ENCODE measurements around the gene MPPED1.

The MPPED1 gene

DNA sequence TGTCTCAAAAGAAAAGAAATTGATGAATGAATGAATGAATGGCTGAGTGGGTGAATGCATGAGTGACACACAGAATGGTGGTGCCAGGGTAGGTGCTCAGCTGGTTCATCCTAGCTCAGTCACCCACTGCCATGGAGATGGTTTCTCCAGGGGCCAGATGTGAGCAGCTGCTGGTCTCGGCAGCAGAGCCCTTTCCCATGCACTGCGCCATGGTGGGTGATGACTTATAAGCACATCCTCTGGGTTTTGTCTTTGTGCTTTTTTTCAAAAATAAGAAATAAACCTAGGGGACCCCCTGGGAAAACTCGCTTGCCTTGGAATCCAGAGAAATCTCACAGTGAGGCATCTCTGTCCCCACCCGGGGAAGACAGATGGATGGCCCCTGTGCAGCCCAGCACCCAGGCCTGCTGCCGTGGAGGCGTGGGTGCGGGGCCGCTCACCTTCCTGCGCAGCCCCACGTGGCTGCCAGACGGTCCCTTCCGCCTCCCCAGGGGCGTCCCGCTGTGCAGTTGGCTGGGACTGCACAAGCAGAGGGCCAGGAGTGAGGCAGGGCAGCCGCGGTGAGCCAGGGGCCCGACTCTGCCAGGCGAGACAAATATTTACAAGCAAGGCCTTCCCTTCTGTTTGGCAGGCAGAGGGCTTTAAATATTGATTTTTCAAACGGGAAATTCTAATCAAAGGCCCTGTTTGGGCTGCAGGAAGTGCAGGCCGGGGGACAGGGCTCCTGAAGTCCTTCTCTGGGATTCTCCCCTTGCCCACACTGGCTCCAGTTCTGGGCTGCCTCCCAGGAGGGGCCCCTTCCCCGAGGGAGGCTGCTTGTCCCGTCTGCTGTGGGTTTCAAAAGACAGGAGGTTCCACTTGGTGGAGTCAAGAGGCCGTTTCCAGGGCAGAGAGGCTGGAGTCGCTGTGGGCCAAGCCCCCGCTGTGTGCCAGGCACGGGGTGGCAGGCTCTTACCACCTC lies 24.3 kb downstream of the MPPED1 start:
- no peaks in the 10 kb centered on the region for H3K36me3 Mint-ChIP-seq (ENCODE audit: low read depth)
- H3K27ac Mint-ChIP-seq: no peak overlapping the region
- H3K27me3 Mint-ChIP-seq (ENCODE audit: low read depth, poor library complexity): peaks cover 54% of the 10 kb centered on the region
- H3K9me3 Mint-ChIP-seq: no peaks in the 10 kb centered on the region
- no peak for DNase-seq
- peaks cover 7% of the 10 kb centered on the region for H3K4me1 Mint-ChIP-seq
- no peak overlapping the region for H3K4me3 Mint-ChIP-seq
- TF ChIP-seq, protein P1, sequence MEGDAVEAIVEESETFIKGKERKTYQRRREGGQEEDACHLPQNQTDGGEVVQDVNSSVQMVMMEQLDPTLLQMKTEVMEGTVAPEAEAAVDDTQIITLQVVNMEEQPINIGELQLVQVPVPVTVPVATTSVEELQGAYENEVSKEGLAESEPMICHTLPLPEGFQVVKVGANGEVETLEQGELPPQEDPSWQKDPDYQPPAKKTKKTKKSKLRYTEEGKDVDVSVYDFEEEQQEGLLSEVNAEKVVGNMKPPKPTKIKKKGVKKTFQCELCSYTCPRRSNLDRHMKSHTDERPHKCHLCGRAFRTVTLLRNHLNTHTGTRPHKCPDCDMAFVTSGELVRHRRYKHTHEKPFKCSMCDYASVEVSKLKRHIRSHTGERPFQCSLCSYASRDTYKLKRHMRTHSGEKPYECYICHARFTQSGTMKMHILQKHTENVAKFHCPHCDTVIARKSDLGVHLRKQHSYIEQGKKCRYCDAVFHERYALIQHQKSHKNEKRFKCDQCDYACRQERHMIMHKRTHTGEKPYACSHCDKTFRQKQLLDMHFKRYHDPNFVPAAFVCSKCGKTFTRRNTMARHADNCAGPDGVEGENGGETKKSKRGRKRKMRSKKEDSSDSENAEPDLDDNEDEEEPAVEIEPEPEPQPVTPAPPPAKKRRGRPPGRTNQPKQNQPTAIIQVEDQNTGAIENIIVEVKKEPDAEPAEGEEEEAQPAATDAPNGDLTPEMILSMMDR (IDR thresholded peaks at IDR 0.05): no peak

DNA sequence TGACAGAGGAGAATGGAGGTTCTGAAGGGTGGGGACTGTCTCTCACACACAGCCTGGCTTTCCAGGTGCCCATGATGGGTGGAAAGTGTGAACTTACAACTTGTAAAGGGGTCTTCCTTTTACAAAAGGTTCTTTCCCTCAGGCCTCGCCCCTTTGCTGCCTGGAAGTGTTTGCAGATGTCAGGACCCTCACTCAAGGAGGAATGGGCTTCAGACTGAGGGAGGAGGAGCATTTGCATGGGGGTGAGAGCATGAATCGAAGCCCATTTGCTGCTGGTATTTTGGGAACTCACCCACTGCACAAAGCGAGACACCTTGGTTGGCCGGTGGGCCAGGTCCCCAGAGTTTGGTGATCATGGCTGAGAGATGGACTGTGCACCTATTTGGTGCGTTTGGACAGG lies 25.1 kb downstream of the MPPED1 start:
- DNase-seq: no peak
- TF ChIP-seq, protein P1 (IDR thresholded peaks at IDR 0.05): no peak
- H3K9me3 Mint-ChIP-seq: no peaks in the 10 kb centered on the region
- H3K27me3 Mint-ChIP-seq (ENCODE audit: low read depth, poor library complexity): peaks cover 52% of the 10 kb centered on the region
- no peak overlapping the region for H3K27ac Mint-ChIP-seq
- H3K4me1 Mint-ChIP-seq: peaks cover 7% of the 10 kb centered on the region
- no peaks in the 10 kb centered on the region for H3K36me3 Mint-ChIP-seq (ENCODE audit: low read depth)
- H3K4me3 Mint-ChIP-seq: no peak overlapping the region

DNA sequence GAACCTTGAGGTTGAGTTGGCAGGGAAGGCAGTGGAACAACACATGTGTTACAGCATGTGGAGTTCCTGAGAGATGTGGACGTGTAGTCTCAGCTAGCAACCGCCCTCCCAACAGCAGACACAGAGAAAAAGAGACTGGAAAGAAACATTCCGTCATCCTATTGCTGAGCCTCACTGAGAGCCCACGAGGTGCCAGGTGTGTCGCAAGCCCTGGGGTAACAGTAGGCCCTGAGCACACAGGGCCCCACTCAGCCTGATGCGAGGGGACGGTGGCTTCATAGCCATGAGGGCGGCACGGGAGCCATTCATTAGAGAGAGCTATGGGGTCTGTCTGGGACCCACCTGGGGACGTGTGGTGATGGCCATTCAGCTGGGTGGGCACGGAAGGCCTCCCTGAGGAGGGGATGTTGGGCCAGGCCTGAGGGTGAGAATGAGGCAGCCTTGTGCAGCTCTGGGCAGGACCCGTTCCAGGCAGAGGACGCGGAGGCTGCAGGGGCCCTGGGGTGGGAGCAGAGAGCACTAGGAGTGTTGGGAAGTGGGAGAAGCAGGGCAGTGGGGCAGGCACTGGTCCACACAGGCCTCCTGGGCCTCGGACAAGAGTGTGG lies 26.2 kb downstream of the MPPED1 start:
- no peaks in the 10 kb centered on the region for H3K36me3 Mint-ChIP-seq (ENCODE audit: low read depth)
- TF ChIP-seq, protein P1 (IDR thresholded peaks at IDR 0.05): no peak
- H3K9me3 Mint-ChIP-seq: no peaks in the 10 kb centered on the region
- no peak for DNase-seq
- H3K4me3 Mint-ChIP-seq: no peak overlapping the region
- H3K27me3 Mint-ChIP-seq (ENCODE audit: low read depth, poor library complexity): peaks cover 52% of the 10 kb centered on the region
- H3K4me1 Mint-ChIP-seq: peaks cover 10% of the 10 kb centered on the region
- no peak overlapping the region for H3K27ac Mint-ChIP-seq

DNA sequence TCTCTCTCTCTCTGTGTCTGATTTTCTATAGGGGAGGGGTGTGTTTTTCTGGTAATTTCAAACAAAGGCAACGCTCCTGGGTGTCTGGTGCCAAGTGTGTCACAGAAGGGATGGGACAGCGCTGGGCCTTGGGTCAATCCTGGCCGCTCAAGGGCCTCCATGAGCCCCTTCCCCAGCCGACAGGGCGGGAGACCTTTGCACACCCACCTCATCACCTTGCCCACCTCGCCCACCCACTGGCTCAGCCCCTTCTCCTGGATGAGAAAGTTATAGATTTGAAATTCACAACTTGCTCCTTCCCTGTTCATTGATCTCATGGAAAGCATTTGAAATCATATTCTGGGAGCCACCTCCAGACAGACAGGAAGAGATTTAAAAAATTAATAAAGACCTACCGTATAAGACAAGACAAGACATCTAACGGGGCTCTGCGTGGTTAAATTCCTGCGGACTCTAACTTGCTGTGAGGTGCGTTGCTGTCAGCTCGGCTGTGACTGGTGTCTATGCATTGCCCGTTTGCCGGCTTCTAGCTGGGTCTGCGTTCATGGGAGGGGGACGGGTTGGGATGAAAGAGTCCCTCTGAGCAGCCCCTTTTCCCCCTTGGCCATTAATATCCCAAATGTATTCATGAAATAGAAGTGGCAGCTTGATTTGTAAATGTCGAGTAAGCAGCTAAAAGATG lies 27.0 kb downstream of the MPPED1 start:
- TF ChIP-seq, protein P1 (IDR thresholded peaks at IDR 0.05): no peak
- DNase-seq: no peak
- peaks cover 51% of the 10 kb centered on the region for H3K27me3 Mint-ChIP-seq (ENCODE audit: low read depth, poor library complexity)
- H3K4me3 Mint-ChIP-seq: no peak overlapping the region
- H3K36me3 Mint-ChIP-seq (ENCODE audit: low read depth): no peaks in the 10 kb centered on the region
- peaks cover 12% of the 10 kb centered on the region for H3K4me1 Mint-ChIP-seq
- no peaks in the 10 kb centered on the region for H3K9me3 Mint-ChIP-seq
- H3K27ac Mint-ChIP-seq: no peak overlapping the region

DNA sequence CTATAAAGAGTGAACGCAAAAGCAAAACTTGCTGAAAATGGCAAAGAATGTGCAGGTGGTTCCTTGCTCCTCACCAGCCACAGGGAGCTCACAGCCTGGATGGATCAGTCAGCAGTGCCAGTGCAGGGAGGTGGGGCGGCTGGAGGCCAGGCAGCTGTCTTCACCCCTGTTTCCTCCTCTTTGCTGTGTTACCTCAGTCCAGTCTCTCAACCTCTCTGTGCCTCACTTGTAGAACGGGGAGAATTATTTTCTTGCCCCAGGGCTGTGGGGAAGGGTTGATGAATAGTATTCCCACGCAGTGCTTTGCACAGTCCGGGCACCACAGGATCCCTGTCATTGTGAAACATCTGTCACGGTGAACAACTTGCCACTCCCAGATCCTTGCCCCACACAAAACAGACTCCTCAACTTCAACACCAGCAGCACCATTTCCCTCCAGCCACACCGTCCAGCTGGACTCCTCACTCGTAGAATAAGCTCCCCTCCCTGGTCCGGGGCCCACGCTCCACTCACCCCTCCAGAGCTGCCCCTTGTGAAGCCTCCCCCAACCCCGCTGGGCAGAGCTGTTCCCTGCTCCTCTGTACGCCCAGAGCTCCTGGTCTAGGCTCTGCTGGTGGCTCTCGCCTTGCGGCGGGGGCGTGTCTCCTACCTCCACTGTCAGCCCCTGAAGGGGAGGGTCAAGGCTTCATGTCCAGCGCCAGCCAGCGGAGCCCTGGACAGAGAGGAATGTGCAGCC lies 27.7 kb downstream of the MPPED1 start:
- Mint-ChIP-seq H3K27ac (no peak overlapping the region), H3K27me3 (ENCODE audit: low read depth, poor library complexity) (peaks cover 45% of the 10 kb centered on the region), H3K9me3 (no peaks in the 10 kb centered on the region)

More for the DNA sequence above, 27.7 kb downstream of the MPPED1 start:
- peak; percentile 39 for DNase-seq
- Mint-ChIP-seq H3K36me3 (ENCODE audit: low read depth) (no peaks in the 10 kb centered on the region), H3K4me1 (peaks cover 12% of the 10 kb centered on the region), H3K4me3 (no peak overlapping the region)
- TF ChIP-seq, protein P1 (IDR thresholded peaks at IDR 0.05): no peak
